Activated naive CD4-positive, alpha-beta T cell treated with anti-CD3 and anti-CD28 coated beads, Interleukin-2, amount 50 U/mL, for 72 hours (primary cell): ENCODE data around the gene NEU4. TPM values are rescaled to one million over a fixed set of nuclear protein-coding genes. Genes with fewer than 3 reads are reported as not detected.
A peak's percentile ranks its signal among the peaks of the same experiment; 100 is the strongest.
"Not testable (repeated sequence)": the region's sequence is repeated elsewhere in the genome, so short reads cannot be mapped to it uniquely, and the experiment has no call there.

Experiments
- ATAC-seq, 2 donors: fragments of 150-1000 bp; cut with Tn5 transposase; 2 replicates each; pipeline ENCODE4 v1.10.0; 2021; ENCODE audit warnings: mild to moderate bottlenecking in 2 of 2, moderate library complexity in 2 of 2
- DNase-seq, 2 donors: peaks; one replicate each; pipeline ENCODE4 v3.0.0; 2021 to 2022; ENCODE audit warnings: low spot score in 2 of 2
- H3K27ac Mint-ChIP-seq, 2 donors: one replicate each; pipeline ENCODE4 v1.8.0; 2022; ENCODE audit warnings: mild to moderate bottlenecking in 2 of 2, mixed read lengths in 2 of 2
- H3K36me3 Mint-ChIP-seq, 2 donors: one replicate each; pipeline ENCODE4 v1.8.0; 2022; ENCODE audit warnings: mixed read lengths in 2 of 2
- H3K9me3 Mint-ChIP-seq, 2 donors: one replicate each; pipeline ENCODE4 v1.8.0; 2022; ENCODE audit warnings: mixed read lengths in 2 of 2
- total RNA-seq, 2 donors: library from RNA; stranded (reverse); gene quantifications; one replicate each; pipeline ENCODE4 v1.2.3, GENCODE V29; 2022

NEU4 gene
- total RNA-seq, 2 donors from 2014 or later = 1.1 to 1.2 TPM

DNA sequence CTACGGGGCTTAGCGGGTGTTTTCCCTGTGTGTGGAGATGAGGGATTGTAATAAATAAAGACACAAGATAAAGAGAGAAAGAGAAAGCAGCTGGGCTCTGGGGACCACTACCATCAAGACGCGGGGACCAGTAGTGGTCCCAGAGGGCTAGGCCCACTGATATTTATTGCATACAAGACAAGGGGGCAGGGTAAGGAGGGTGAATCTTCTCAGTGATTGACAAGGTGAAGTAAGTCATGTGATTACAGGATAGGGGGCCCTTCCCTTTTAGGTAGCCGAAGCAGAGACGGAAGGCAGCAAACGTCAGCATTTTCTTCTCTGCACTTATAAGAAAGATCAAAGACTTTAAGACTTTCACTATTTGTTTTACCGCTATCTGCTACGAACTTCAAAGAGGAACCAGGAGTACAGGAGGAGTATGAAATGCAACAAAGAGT is 36.9 kb upstream of the NEU4 start:
- no peaks in the 10 kb centered on the region for H3K9me3 Mint-ChIP-seq
- no peak for DNase-seq
- no peaks in the 10 kb centered on the region for H3K36me3 Mint-ChIP-seq
- ATAC-seq = no peak
- H3K27ac Mint-ChIP-seq = peak overlapping the region in 1 of 2 donors; percentile 87

DNA sequence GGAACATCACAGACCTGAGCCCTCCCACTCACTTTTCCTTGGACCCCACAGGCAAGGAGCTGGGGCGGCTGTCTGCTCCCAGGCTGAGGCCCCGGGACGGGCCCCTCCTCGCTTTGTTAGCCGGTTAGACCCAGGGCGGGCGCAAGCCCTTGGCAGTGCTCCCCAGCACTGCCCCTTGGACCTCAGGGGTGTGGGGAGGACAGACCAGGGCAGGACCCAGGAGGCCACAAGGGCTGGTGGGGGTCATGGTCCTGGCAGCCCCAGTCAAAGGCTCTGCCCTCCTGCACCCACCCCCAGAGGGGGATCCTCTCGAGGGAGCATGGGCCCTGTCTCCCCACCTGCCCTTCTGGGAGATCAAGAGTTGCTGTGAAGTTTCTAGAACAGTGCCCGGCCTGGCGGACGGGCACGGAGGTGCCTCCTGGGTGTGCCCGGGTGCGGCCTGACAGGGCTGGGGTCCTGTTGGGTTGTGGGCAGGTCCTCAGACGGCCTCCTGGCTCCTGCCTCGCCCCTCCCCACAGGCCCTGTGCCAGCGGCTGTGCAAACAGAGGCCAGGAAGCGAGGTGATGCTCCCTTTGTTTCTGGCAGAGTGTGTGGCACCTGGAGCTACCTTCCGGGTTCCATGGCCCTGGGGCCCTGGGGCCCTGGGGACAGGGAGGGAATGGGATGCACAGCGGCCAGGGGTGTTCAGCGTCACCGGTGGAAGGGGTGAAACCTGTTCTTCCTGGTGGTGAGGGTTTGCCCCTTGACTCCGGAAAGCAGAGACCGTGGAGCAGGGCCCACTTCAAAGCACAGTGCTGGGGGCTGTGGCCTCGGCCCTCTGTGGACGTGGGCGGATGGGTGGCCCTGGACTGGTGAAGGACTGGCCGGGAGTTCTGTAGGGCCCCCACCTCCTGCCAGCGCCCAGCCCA is 35.2 kb upstream of the NEU4 start:
- H3K36me3 Mint-ChIP-seq = no peaks in the 10 kb centered on the region
- no peak overlapping the region for H3K27ac Mint-ChIP-seq
- ATAC-seq (no peak), DNase-seq (peak in 1 of 2 donors; percentile 51)
- H3K9me3 Mint-ChIP-seq = no peaks in the 10 kb centered on the region

DNA sequence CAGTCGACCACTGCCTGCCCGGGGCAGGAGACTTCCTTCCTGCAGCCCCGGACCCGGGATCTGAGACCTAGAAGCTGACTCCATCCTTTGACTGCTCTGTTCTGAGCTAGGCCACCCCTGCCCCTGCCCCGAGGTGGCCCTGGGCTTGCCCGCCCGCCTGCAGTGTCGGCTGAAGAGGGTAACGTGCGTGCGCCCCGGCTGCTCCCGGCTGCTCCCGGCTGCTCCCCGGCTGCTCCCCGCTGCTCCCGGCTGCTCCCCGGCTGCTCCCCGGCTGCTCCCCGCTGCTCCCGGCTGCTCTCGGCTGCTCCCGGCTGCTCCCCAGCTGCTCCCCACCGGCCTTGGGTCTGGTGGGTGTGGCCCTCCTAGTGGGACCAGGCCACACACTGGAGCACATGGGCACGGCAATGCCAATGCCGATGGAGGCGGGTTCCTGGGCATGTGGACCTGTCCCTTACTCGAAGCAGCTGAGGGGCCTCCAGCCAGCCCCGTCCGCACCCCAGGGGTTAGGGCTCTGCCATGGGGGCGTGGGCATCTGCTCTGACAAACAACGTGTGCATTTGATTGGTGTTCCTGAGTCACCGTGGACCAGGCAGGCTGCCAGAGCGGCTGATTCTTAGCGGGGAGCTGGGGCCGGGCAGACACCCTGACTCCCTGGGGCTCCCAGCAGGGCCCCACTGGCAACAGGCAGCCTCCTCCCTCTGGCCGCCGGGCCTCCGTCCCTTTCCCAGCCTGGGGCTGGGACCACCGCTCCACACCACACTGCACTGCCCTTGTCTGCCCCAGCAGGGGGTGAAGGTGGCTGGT is 34.4 kb upstream of the NEU4 start:
- Mint-ChIP-seq H3K27ac (no peak overlapping the region), H3K9me3 (no peaks in the 10 kb centered on the region), H3K36me3 (no peaks in the 10 kb centered on the region)
- ATAC-seq = peak in 1 of 2 donors; percentile 16
- DNase-seq = peak in 1 of 2 donors; percentile 44

DNA sequence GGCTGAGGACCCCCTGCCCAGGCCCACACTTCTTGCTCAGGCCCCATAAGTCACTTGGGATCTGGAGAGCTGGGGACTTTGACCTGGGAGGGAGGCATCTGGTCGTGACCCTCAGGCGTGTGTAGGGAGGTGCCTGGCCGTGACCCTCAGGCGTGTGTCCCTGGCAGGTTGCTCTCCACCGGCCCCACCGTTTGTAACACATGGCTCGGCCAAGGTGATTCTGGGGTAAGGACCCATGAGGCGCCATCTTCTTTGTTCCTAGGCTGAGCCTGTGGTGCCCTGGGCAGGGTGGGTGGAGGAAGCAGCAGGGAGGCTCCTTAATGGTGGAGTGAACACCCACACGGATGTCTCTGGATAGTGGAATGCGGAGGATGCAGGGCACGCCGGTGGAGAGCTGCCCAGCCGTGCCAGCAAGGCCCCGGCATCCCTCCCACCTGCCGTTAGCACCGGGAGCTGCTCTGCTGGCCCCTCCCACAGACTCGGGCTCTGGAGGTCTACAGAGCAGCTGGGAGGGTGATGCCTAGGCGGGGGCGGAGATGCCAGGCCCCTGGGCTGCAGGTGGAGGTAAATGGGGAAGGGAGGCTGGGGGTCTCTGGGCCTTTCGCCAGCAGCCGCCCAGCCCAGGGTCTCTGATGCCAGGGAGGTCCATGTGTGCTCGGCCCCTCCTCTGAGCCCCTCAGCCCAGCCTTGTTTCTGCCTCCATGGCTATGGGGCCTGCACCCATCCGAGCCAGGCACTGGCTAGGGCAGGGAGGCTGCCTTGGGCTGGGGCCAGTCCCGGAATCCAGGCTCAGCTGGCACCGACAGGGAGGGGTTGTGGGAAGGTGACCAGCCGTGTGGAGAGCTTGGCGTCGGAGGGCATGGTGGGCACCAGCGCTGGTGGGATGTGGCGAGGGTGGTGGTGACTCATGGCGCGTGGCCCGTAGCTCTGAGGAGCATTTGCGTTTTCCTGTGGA is 33.5 kb upstream of the NEU4 start:
- H3K9me3 Mint-ChIP-seq = no peaks in the 10 kb centered on the region
- ATAC-seq (no peak), DNase-seq (no peak)
- H3K36me3 Mint-ChIP-seq = no peaks in the 10 kb centered on the region
- H3K27ac Mint-ChIP-seq = no peak overlapping the region

DNA sequence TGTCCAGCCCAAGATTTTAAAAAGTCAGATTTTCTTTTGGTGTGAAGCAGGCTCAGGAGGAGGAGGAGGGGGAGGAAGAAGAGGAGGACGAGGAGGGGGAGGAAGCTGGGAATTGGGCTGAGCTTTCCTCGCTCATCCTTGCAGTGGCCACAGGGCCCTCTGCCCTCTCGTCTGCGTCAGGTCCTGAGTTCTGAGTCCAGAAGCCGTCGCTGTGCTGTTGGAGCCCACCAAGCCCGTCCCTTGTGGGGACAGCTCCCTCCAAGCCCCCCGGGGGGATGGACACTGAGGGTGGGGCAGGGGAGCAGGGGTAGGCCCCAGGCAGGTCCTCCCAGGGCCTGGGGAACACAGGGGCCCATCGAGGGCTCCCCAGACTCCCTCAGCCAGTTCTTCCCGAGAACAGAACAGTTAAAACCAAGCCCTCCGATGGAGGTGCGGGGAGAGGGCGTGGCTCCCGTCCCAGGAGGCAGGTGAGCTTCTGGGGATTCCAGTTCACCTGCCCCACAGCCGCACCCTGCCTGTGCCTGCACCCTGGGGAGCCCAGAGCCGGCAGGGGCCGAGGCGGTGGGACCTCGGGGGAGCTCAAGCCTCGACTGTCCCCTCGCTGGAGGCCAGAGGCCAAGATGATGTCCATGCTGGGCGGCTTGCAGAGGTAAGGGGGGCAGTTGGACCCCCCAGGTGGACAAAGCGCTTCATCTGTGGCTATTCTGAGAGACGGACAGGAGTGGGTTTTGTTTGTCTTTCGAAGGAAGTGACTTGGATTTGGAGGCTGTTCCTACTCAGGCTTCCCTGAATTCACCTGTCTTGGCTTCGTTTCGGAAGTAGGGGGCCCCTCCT is 32.4 kb upstream of the NEU4 start, which contains the start of gene GAL3ST2:
Gene GAL3ST2, plus strand, starts transcription at position 487 of the 834 bp plus-strand sequence. Its CDS starts 134 bp downstream, at position 621.
- H3K9me3 Mint-ChIP-seq = no peaks in the 10 kb centered on the region
- H3K36me3 Mint-ChIP-seq = peaks cover 0 to 7% of the 10 kb centered on the region in 2 donors
- ATAC-seq (no peak), DNase-seq (peak in 1 of 2 donors; percentile 47)
- H3K27ac Mint-ChIP-seq = no peak within 1 kb of the TSS

DNA sequence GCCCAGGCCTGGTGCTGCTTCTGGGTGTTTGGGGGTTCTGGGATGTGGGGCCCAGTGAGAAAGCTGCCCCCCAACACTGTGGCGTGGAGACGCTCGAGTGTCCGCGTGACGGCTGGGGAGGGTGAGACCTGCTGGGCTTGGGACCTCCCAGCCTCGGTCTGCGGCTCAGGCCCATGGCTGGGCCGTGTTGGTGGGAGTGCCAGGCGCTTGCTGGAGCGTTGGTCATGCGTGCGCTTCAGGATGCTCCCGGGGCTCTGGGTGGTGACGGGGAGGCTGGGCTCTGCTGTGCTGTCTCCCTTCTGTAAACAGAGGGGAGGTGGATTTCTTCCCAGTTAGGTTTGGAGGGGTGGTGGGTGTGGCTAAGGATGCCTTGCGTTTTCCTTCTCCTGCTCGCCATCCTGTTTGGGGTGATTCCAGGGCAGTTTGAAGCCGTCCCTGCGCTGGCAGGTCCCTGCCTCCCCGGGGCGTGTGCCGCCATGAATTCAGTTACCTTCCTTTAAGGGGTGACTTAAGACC is 31.8 kb upstream of the NEU4 start:
- no peak for ATAC-seq
- H3K36me3 Mint-ChIP-seq = peaks cover 0 to 7% of the 10 kb centered on the region in 2 donors
- H3K27ac Mint-ChIP-seq = no peak overlapping the region

DNA sequence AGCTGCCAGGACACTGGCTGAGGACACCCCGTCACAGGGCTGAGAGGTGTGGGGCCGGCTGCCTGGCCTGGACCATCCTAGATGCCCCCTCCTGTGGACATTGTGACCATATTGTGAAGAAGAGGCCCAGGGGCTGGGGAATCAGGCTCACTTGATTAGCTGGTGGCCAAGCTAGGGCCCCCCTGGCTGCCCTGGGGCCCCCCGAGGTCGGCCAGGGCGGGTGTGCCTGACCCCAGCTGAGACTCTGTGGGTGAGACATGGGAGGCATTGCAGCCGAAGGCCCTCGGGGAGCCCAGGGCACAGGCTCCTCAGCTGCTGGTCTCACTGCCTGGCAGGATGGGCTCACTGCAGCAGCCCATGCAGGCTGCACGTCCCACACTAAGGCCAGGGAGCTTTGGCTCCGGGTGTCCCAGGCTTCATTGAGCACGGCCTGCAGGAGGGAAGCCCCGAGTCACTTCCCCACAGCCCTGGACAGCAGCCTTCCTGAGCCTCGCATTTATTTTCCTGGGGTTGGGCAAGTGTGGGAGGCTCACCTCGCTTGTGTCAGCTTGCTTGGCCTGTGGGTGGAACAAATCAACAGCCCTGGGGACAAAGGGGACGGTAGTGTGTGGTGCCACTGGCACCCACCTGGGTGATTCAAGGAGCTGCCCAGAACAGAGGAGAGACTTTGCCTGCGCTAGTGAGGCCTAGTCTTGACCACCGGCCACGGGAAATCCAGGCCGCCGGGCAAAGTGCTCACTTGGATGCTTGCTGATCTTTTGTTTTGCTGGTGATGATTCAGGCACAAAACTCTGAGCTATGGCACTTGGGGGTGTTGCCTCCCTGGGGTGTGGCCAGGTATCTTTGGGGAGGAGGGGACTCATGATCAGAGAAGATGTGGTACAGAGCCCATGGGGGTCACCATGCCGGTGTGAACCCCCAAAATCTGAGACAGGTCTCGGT is 31.0 kb upstream of the NEU4 start:
- DNase-seq (peak in 1 of 2 donors; percentile 47), ATAC-seq (no peak)

More for the DNA sequence above, 31.8 kb upstream of the NEU4 start:
- DNase-seq = no peak
- no peaks in the 10 kb centered on the region for H3K9me3 Mint-ChIP-seq

DNA sequence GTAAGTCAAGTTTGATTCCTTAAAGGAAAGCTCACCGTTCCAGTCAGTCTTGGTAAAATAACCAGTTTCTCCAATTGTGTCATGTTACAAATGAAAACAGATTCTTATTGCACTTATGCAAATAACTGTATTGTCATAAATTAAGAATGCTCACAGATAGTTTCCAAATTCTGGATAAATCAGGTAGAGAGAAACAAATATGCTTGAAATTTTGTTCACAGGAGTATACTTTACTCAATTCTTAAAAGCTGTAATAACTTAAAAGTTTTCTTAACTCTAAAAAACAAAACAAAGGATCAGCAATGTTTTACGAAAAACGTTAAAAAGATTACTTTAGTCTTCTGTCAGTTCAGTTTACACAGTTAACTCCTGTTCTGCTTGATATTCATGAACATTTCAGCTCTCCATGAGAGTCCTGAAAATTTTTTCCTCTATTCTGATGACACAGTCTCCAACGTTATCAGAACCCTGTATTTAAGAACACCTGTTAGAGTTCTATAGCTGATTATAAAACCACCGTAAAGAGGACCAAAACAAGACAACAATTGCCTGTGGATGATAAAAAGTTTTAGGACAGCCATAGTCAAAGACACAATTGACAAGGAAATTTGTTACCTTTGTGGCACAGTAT is 27.9 kb upstream of the NEU4 start:
- H3K36me3 Mint-ChIP-seq = peaks cover 0 to 10% of the 10 kb centered on the region in 2 donors
- peaks cover 0 to 7% of the 10 kb centered on the region in 2 donors for H3K9me3 Mint-ChIP-seq
- no peak for DNase-seq
- no peak for ATAC-seq
- H3K27ac Mint-ChIP-seq = no peak overlapping the region

More for the DNA sequence above, 31.0 kb upstream of the NEU4 start:
- Mint-ChIP-seq H3K27ac (peak overlapping the region in 1 of 2 donors; percentile 73), H3K36me3 (peaks cover 0 to 7% of the 10 kb centered on the region in 2 donors), H3K9me3 (no peaks in the 10 kb centered on the region)

DNA sequence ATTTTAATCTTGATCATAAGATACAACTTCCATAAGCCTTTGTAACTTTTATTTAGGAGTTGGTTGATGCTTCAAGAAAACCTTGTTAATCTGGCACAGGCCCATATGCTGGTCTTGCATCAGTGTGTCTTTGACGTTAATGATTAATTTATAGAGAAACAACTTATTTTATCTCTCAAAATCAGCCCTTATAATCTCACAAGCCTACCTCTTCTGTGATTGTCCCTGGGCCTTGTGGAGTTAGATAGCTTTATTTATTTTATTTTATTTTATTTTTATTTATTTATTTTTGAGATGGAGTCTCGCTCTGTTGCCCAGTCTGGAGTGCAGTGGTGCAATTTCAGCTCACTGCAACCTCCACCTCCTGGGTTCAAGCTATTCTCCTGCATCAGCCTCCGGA is 26.9 kb upstream of the NEU4 start:
- H3K36me3 Mint-ChIP-seq = peaks cover 0 to 20% of the 10 kb centered on the region in 2 donors
- not testable (repeated sequence) for H3K27ac Mint-ChIP-seq
- H3K9me3 Mint-ChIP-seq = peaks cover 0 to 14% of the 10 kb centered on the region in 2 donors

DNA sequence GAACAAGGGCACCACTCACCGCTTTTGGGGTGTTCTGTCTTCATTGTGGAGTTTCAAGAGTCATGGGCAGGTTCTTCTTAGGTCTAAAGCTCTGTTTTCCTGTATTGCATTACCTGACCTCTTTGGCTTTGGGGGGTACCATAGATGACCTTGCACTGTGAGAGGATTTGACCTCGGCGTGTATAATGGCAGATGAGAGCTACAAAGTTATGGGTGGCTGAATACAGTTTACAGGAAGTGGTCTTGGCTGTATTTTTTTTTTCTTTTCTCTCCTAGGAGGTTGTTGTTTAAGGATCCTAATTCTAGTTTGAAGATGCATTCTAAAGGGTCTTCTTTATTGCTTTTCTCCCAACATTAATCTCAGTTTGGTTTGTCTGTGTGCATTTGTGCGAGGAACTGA is 20.9 kb upstream of the NEU4 start:
- peaks cover 0 to 44% of the 10 kb centered on the region in 2 donors for H3K9me3 Mint-ChIP-seq
- DNase-seq (no peak), ATAC-seq (peak; percentile 5 to 15)
- peaks cover 13 to 52% of the 10 kb centered on the region in 2 donors for H3K36me3 Mint-ChIP-seq
- peak overlapping the region in 1 of 2 donors; percentile 73 for H3K27ac Mint-ChIP-seq

More for the DNA sequence above, 26.9 kb upstream of the NEU4 start:
- ATAC-seq, DNase-seq: not testable (repeated sequence)

DNA sequence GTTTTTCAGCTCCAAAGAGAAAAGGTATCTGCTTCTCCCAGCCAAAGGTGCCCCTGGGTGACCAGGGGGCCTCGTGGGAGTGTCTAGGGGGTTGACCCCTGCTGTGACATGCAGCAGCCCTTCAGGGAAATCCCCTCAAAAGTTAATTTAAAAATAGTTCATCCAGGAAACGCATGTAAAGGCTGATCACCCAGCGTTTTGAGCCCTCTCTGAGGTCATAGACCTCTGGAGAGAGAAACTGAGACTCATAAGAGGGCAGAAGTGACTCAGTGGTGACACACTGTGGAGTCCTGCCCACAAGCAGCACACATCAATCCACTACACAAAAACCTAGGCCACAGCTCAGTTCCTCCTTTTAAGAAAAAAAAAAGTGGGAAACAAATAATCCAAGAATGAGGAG is 20.4 kb upstream of the NEU4 start:
- peaks cover 13 to 56% of the 10 kb centered on the region in 2 donors for H3K36me3 Mint-ChIP-seq
- DNase-seq = peak; percentile 43 to 75
- peak; percentile 92 to 99 for ATAC-seq
- H3K9me3 Mint-ChIP-seq = peaks cover 0 to 49% of the 10 kb centered on the region in 2 donors
- peak overlapping the region; percentile 10 to 73 for H3K27ac Mint-ChIP-seq

DNA sequence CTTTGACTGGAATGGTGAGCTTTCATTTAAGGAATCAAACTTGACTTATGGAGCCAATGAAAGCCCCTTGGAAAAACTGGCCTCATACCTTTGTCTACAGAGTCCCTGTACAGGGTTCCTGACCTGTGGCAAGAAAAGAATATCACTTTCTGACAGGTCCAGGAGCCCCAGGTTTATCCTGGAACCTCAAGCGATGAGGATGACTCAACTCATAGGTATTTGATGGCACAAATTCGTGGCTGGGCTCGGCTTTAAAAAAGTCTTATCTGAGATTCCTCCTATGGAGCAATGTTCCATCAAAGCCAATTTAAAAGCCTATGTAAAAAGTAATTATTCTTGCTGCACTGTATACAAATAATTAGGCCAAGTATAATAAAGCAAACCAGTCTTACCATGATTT is 17.6 kb upstream of the NEU4 start:
- DNase-seq, H3K27ac Mint-ChIP-seq, ATAC-seq: not testable (repeated sequence)
- peaks cover 13 to 50% of the 10 kb centered on the region in 2 donors for H3K36me3 Mint-ChIP-seq
- H3K9me3 Mint-ChIP-seq = peaks cover 0 to 41% of the 10 kb centered on the region in 2 donors

DNA sequence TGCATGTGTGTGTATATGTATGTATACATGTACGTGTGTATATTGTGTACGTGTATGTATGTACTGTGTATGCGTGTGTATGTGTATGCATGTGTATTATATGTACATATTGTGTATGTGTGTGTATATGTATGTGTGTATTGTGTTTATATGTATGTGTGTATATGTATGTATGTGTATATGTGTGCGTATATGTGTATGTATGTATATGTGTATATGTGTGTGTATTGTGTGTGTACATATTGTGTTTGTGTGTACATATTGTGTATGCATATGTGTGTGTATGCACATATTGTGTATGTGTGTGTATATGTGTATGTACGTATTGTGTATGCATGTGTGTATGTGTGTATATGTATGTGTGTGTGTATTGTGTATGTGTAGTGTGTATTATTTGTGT is 15.6 kb upstream of the NEU4 start:
- Mint-ChIP-seq H3K9me3 (peaks cover 0 to 30% of the 10 kb centered on the region in 2 donors), H3K27ac (no peak overlapping the region), H3K36me3 (peaks cover 9 to 30% of the 10 kb centered on the region in 2 donors)
- ATAC-seq = no peak
- DNase-seq = no peak
